Measurements from ENCODE around the gene ODAPH. TPM values are rescaled to one million over a fixed set of nuclear protein-coding genes. Genes with fewer than 3 reads are reported as not detected.
A peak's percentile ranks its signal among the peaks of the same experiment; 100 is the strongest.
"Not testable (repeated sequence)": the region's sequence is repeated elsewhere in the genome, so short reads cannot be mapped to it uniquely, and the experiment has no call there.

Gene ODAPH
- total RNA-seq, result not detected
- long read RNA-seq, result 0 reads

GRCh38 chr4:75555294-75556164 lies at the start of gene ODAPH:
Gene ODAPH, plus strand, starts transcription at chr4:75556066. Its CDS starts 17 bp downstream, at chr4:75556083.
- intact Hi-C loops (cut with micrococcal nuclease), result no loop called here
- no peak for DNase-seq
- ATAC-seq, result no peak

GRCh38 chr4:75509592-75509991 lies 46.3 kb upstream of the ODAPH start:
- DNase-seq; ATAC-seq; intact Hi-C loops (cut with micrococcal nuclease): not testable (repeated sequence)

- intact Hi-C loops (cut with micrococcal nuclease), result no loop called here
- ATAC-seq, result no peak
- no peak for DNase-seq
These were observed 44.0 kb upstream of the ODAPH start for GRCh38 chr4:75511841-75512240.

GRCh38 chr4:75512386-75513211 lies 43.3 kb upstream of the ODAPH start:
- no peak for ATAC-seq
- intact Hi-C loops (cut with micrococcal nuclease), result no loop called here
- DNase-seq, result no peak

GRCh38 chr4:75513526-75514130 lies 42.2 kb upstream of the ODAPH start:
- ATAC-seq (peak; percentile 2), DNase-seq (no peak)
- intact Hi-C loops (cut with micrococcal nuclease), result no loop called here

- intact Hi-C loops (cut with micrococcal nuclease), result no loop called here
- peak; percentile 98 for ATAC-seq
- peak; percentile 97 for DNase-seq
These were observed 41.5 kb upstream of the ODAPH start, which contains the start of the genes RCHY1 and THAP6 for GRCh38 chr4:75514131-75514948. Gene RCHY1, minus strand, starts transcription at chr4:75514403. Its CDS starts 117 bp downstream, at chr4:75514286. Gene THAP6, plus strand, starts transcription at chr4:75514473. Its CDS starts 980 bp downstream, at chr4:75515453.

GRCh38 chr4:75514949-75515612 lies 40.8 kb upstream of the ODAPH start:
- DNase-seq, result no peak
- intact Hi-C loops (cut with micrococcal nuclease), result no loop called here
- peak; percentile 3 for ATAC-seq

GRCh38 chr4:75516144-75516543 lies 39.7 kb upstream of the ODAPH start:
- DNase-seq (no peak), ATAC-seq (no peak)
- intact Hi-C loops (cut with micrococcal nuclease), result no loop called here

- intact Hi-C loops (cut with micrococcal nuclease), result not testable (repeated sequence)
These were observed 36.4 kb upstream of the ODAPH start for GRCh38 chr4:75519452-75519851.

GRCh38 chr4:75525086-75525485 lies 30.8 kb upstream of the ODAPH start:
- intact Hi-C loops (cut with micrococcal nuclease), result no loop called here
- ATAC-seq (no peak), DNase-seq (no peak)

More at GRCh38 chr4:75519452-75519851, 36.4 kb upstream of the ODAPH start:
- not testable (repeated sequence) for DNase-seq, ATAC-seq

GRCh38 chr4:75525910-75526309 lies 30.0 kb upstream of the ODAPH start:
- intact Hi-C loops (cut with micrococcal nuclease), result no loop called here
- no peak for DNase-seq

GRCh38 chr4:75527482-75527881 lies 28.4 kb upstream of the ODAPH start:
- DNase-seq (no peak), ATAC-seq (no peak)
- intact Hi-C loops (cut with micrococcal nuclease), result no loop called here

More at GRCh38 chr4:75525910-75526309, 30.0 kb upstream of the ODAPH start:
- no peak for ATAC-seq

- ATAC-seq (peak; percentile 70), DNase-seq (no peak)
- intact Hi-C loops (cut with micrococcal nuclease), result no loop called here
These were observed 25.1 kb upstream of the ODAPH start for GRCh38 chr4:75530556-75531322.

- ATAC-seq; DNase-seq; intact Hi-C loops (cut with micrococcal nuclease): not testable (repeated sequence)
These were observed 24.2 kb upstream of the ODAPH start for GRCh38 chr4:75531536-75532143.

- ATAC-seq; DNase-seq; intact Hi-C loops (cut with micrococcal nuclease): not testable (repeated sequence)
These were observed 22.5 kb upstream of the ODAPH start for GRCh38 chr4:75533339-75533887.

- DNase-seq; intact Hi-C loops (cut with micrococcal nuclease); ATAC-seq: not testable (repeated sequence)
These were observed 21.9 kb upstream of the ODAPH start for GRCh38 chr4:75533926-75534325.

All from left ventricle myocardium superior (tissue), 1 donor.